Thyroid gland (tissue), 4 donors: ENCODE results near the gene PGM2.

Source experiments
- POLR2A ChIP-seq, 2 donors: fragments of 450-650 bp; IDR thresholded peaks; one replicate each; pipeline ENCODE4 v1.6.1; 2017; ENCODE audit warnings: antibody characterized with exemption in 2 of 2, mild to moderate bottlenecking in 2 of 2, moderate library complexity in 1 of 2
- TF ChIP-seq, protein P1 (sequence below), 6 experiments: fragments of 200-600 bp in 3 of 6; fragments of 450-650 bp in 3 of 6; sonication (generic) in 3 of 6; IDR thresholded peaks; one replicate each; pipeline ENCODE4 v1.5.1; 2016 to 2019; ENCODE audit warnings: antibody characterized with exemption in 6 of 6, mild to moderate bottlenecking in 2 of 6, inconsistent platforms in 1 of 6, moderate library complexity in 1 of 6

DNA sequence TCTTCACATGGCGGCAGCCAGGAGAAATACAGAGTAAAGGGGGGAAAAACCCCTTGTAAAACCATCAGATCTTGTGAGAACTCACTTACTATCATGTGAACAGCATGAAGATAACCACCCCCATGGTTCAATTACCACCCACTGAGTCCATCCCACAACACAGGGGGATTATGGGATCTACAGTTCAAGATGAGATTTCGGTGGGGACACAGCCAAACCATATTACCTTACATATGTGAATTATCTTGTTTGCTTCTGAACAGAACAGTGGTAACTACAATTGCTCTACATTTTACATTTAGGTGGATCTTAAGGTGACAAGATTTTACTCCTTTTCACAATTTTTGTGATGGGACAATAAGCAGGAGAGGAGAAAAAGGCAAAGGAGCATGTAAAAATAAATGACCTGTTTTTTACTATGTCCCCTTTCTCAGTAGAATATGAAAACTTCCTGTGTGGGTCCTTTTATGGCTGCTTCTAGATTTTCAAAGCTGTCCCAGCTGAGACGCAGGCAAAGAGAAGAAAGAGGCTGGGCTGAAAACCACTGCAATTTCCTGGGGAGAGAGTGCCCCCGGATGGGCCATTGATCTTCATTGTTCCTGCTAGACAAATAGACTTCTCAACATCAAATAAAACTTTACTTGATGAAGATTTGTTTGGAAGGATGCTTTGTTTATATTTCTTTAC is 45.9 kb upstream of the PGM2 start:
- TF ChIP-seq, protein P1, sequence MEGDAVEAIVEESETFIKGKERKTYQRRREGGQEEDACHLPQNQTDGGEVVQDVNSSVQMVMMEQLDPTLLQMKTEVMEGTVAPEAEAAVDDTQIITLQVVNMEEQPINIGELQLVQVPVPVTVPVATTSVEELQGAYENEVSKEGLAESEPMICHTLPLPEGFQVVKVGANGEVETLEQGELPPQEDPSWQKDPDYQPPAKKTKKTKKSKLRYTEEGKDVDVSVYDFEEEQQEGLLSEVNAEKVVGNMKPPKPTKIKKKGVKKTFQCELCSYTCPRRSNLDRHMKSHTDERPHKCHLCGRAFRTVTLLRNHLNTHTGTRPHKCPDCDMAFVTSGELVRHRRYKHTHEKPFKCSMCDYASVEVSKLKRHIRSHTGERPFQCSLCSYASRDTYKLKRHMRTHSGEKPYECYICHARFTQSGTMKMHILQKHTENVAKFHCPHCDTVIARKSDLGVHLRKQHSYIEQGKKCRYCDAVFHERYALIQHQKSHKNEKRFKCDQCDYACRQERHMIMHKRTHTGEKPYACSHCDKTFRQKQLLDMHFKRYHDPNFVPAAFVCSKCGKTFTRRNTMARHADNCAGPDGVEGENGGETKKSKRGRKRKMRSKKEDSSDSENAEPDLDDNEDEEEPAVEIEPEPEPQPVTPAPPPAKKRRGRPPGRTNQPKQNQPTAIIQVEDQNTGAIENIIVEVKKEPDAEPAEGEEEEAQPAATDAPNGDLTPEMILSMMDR (IDR thresholded peaks at IDR 0.05): no peak
- no peak for TF ChIP-seq POLR2A (IDR thresholded peaks at IDR 0.05)
